DND-41 (cell line): Measurements from ENCODE around the gene ABCA7.
"Not testable (repeated sequence)": the region's sequence is repeated elsewhere in the genome, so short reads cannot be mapped to it uniquely, and the experiment has no call there.

Source experiments
- ATAC-seq: fragments of 200-7000 bp; cut with Tn5 transposase; 3 replicates; pipeline ENCODE4 v1.9.1; 2021; ENCODE audit warnings: low read depth; ENCODE audit not compliant: insufficient read depth
- DNase-seq: peaks from one replicate; pipeline ENCODE4 v3.0.0-alpha.2; 2020
- H2AFZ ChIP-seq: 2 replicates; pipeline ENCODE4 v1.6.0; 2012; ENCODE audit warnings: low read depth, low read length
- H3K27ac ChIP-seq: 2 replicates; pipeline ENCODE4 v1.5.1; 2012; ENCODE audit warnings: low read length, inconsistent platforms
- H3K27me3 ChIP-seq: fragments of 200-600 bp; sonication (generic); 2 replicates; pipeline ENCODE4 v1.6.0; 2012; ENCODE audit warnings: low read length, mild to moderate bottlenecking, inconsistent platforms; ENCODE audit not compliant: insufficient read depth, poor library complexity
- H3K36me3 ChIP-seq: 2 replicates; pipeline ENCODE4 v1.5.1; 2012; ENCODE audit warnings: low read length, inconsistent platforms; ENCODE audit not compliant: insufficient read depth
- H3K4me1 ChIP-seq: 2 replicates; pipeline ENCODE4 v1.5.1; 2012; ENCODE audit warnings: mild to moderate bottlenecking, low read length; ENCODE audit not compliant: insufficient read depth
- H3K4me2 ChIP-seq: 2 replicates; pipeline ENCODE4 v1.6.0; 2012; ENCODE audit warnings: mild to moderate bottlenecking, moderate library complexity, low read length, inconsistent platforms; ENCODE audit not compliant: insufficient read depth
- H3K4me3 ChIP-seq, 2 experiments: fragments of 200-600 bp in 1 of 2; shearing (Covaris generic) in 1 of 2; 2 replicates each; pipeline ENCODE4 v1.5.1; 2012 to 2016; ENCODE audit warnings: inconsistent platforms in 2 of 2, low read length in 2 of 2, mild to moderate bottlenecking in 2 of 2, low read depth in 1 of 2, moderate library complexity in 1 of 2
- H3K79me2 ChIP-seq: 2 replicates; pipeline ENCODE4 v1.6.0; 2012; ENCODE audit warnings: low read length, inconsistent platforms; ENCODE audit not compliant: insufficient read depth
- H3K9ac ChIP-seq: 2 replicates; pipeline ENCODE4 v1.6.0; 2012; ENCODE audit warnings: low read depth, mild to moderate bottlenecking, inconsistent platforms, low read length, moderate library complexity
- H3K9me3 ChIP-seq: 2 replicates; pipeline ENCODE4 v1.5.1; 2012; ENCODE audit warnings: low read length, moderate library complexity, mild to moderate bottlenecking, inconsistent platforms; ENCODE audit not compliant: insufficient read depth, severe bottlenecking
- H4K20me1 ChIP-seq: 2 replicates; pipeline ENCODE4 v1.6.0; 2012; ENCODE audit warnings: low read length; ENCODE audit not compliant: insufficient read depth
- CTCF ChIP-seq: IDR thresholded peaks from 2 replicates; pipeline ENCODE4 v1.5.1; 2012; ENCODE audit warnings: borderline replicate concordance, low read length, moderate library complexity, mild to moderate bottlenecking; ENCODE audit not compliant: poor library complexity, severe bottlenecking; ENCODE audit errors: extremely low read depth
- EZH2 ChIP-seq: IDR thresholded peaks from 3 replicates; pipeline ENCODE4 v1.6.1; 2012; ENCODE audit warnings: borderline replicate concordance, low read depth, mild to moderate bottlenecking, moderate library complexity, low read length, inconsistent platforms; ENCODE audit not compliant: severe bottlenecking

ABCA7 gene

DNA sequence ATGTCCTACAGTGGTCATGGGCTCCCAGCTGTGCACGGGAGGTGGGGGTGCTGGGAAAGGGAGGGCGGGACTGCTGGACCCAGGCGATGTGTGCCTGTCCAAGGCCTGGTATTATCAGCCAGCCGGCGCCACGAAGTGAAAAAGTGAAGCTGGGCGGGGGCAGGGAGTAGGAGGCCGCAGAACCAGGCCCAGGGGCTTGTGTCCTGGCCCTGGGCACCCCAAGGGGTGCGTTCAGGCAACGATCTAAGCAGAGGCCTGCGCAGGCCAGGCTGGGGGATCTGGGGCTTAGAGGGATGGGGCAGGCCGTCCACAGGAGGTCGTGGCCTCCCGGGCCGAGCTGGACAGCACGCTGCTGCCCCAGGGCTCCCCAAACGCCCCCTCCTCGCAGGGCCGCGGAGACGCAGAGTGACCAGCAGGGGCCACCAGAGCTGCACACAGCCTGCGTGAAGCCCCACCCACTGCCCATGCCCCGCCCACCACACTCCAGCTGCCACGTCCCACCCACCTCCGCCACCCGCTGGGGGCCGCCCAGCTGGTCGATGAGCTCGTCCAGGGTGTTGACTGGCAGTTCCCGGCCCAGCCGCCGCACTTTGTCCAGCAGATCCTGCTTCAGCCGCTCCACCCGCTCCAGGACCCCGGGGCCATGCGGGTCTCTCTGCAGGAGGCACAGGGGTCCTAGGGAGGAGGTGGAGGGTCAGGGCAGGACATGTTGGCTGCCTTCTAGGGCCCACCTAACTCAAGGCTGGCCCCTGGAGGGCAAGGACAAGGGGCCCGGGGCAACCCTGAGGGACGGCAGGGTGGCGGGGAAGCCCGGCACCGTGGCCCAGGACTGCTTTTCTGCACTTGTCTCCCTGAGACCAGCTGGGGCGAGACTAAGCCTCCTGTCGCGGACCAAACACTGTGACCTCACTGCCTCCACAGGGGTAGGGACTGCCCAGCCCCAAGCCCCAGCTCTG is 73.4 kb downstream of the ABCA7 start:
- no peak overlapping the region for H3K4me3 ChIP-seq
- H3K36me3 ChIP-seq, result peaks cover 64% of the 10 kb centered on the region

GRCh38 chr19:1113986-1114483 is 74.1 kb downstream of the ABCA7 start:
- no peaks in the 10 kb centered on the region for H3K9me3 ChIP-seq
- H3K79me2 ChIP-seq, result no peaks in the 10 kb centered on the region
- no peak overlapping the region for H3K27ac ChIP-seq

More for the DNA sequence above, 73.4 kb downstream of the ABCA7 start:
- TF ChIP-seq EZH2 (no peak), CTCF (peak; percentile 81)
- Histone ChIP-seq H2AFZ (no peak overlapping the region), H3K27ac (peak overlapping the region; percentile 30; the same call in 1 of the 2 replicates), H3K9me3 (no peaks in the 10 kb centered on the region), H3K79me2 (no peaks in the 10 kb centered on the region), H3K4me2 (no peak overlapping the region), H4K20me1 (peaks cover 4% of the 10 kb centered on the region), H3K4me1 (no peaks in the 10 kb centered on the region), H3K9ac (no peak overlapping the region), H3K27me3 (no peaks in the 10 kb centered on the region)
- ATAC-seq (peak; percentile 77), DNase-seq (peak; percentile 84)

GRCh38 chr19:1114728-1115127 is 74.8 kb downstream of the ABCA7 start:
- H3K9me3 ChIP-seq, H2AFZ ChIP-seq, H4K20me1 ChIP-seq, H3K9ac ChIP-seq, H3K79me2 ChIP-seq, H3K4me2 ChIP-seq, H3K4me3 ChIP-seq, DNase-seq, H3K27ac ChIP-seq, ATAC-seq, H3K27me3 ChIP-seq, H3K4me1 ChIP-seq: not testable (repeated sequence)
- H3K36me3 ChIP-seq, result peaks cover 69% of the 10 kb centered on the region

More at GRCh38 chr19:1113986-1114483, 74.1 kb downstream of the ABCA7 start:
- Histone ChIP-seq H3K27me3 (no peaks in the 10 kb centered on the region), H3K9ac (no peak overlapping the region), H2AFZ (no peak overlapping the region), H3K4me3 (no peak overlapping the region), H4K20me1 (peaks cover 4% of the 10 kb centered on the region), H3K36me3 (peaks cover 66% of the 10 kb centered on the region), H3K4me2 (no peak overlapping the region), H3K4me1 (no peaks in the 10 kb centered on the region)
- TF ChIP-seq EZH2 (no peak), CTCF (no peak)
- no peak for DNase-seq
- no peak for ATAC-seq
